HG03442 (cell line): ENCODE data around the gene KCND2.
A peak's percentile ranks its signal among the peaks of the same experiment; 100 is the strongest.
"Not testable (repeated sequence)": the region's sequence is repeated elsewhere in the genome, so short reads cannot be mapped to it uniquely, and the experiment has no call there.

ENCODE experiments used
- ATAC-seq: cut with Tn5 transposase; IDR thresholded peaks from one replicate; pipeline ENCODE4 v1.9.1; 2021; ENCODE audit warnings: mild to moderate bottlenecking, moderate library complexity; ENCODE audit not compliant: unreplicated experiment

KCND2 gene

GRCh38 chr7:120272701-120273475 is at the start of gene KCND2:
Gene KCND2 (plus strand): TSS chr7:120273175.
- ATAC-seq, result peak; percentile 31

- no peak for ATAC-seq
These were observed 46.8 kb upstream of the KCND2 start for GRCh38 chr7:120226188-120226587.

- ATAC-seq, result no peak
These were observed 45.7 kb upstream of the KCND2 start for GRCh38 chr7:120227255-120227654.

- no peak for ATAC-seq
These were observed 43.9 kb upstream of the KCND2 start for GRCh38 chr7:120229084-120229483.

- ATAC-seq, result no peak
These were observed 39.6 kb upstream of the KCND2 start for GRCh38 chr7:120233338-120233737.

GRCh38 chr7:120240350-120240749 is 32.6 kb upstream of the KCND2 start:
- ATAC-seq, result not testable (repeated sequence)

- no peak for ATAC-seq
These were observed 31.0 kb upstream of the KCND2 start for GRCh38 chr7:120241973-120242372.

GRCh38 chr7:120254845-120255244 is 18.1 kb upstream of the KCND2 start:
- no peak for ATAC-seq

- ATAC-seq, result no peak
These were observed 16.5 kb upstream of the KCND2 start for GRCh38 chr7:120256344-120257070.

- no peak for ATAC-seq
These were observed 13.6 kb upstream of the KCND2 start for GRCh38 chr7:120259386-120259785.

GRCh38 chr7:120260111-120260510 is 12.9 kb upstream of the KCND2 start:
- ATAC-seq, result no peak

- peak; percentile 54 for ATAC-seq
These were observed 714 bp upstream of the KCND2 start for GRCh38 chr7:120272261-120272660.

- ATAC-seq, result peak; percentile 42
These were observed 551 bp downstream of the KCND2 start for GRCh38 chr7:120273476-120273975.

GRCh38 chr7:120274482-120274881 is 1.5 kb downstream of the KCND2 start:
- ATAC-seq, result no peak

GRCh38 chr7:120274899-120275298 is 1.9 kb downstream of the KCND2 start:
- no peak for ATAC-seq

GRCh38 chr7:120276720-120277119 is 3.7 kb downstream of the KCND2 start:
- ATAC-seq, result no peak

- no peak for ATAC-seq
These were observed 5.8 kb downstream of the KCND2 start for GRCh38 chr7:120278773-120279172.

GRCh38 chr7:120280743-120281142 is 7.8 kb downstream of the KCND2 start:
- no peak for ATAC-seq

GRCh38 chr7:120293027-120293426 is 20.1 kb downstream of the KCND2 start:
- no peak for ATAC-seq

GRCh38 chr7:120302190-120302589 is 29.2 kb downstream of the KCND2 start:
- no peak for ATAC-seq

GRCh38 chr7:120303105-120303504 is 30.1 kb downstream of the KCND2 start:
- ATAC-seq, result no peak

- no peak for ATAC-seq
These were observed 31.7 kb downstream of the KCND2 start for GRCh38 chr7:120304674-120305073.
